DMS53 treated with DMSO at 0.1 percent for 48 hours (cell line): ENCODE data around the gene ERF.
"Not testable (repeated sequence)": the region's sequence is repeated elsewhere in the genome, so short reads cannot be mapped to it uniquely, and the experiment has no call there.

Experiments used
- DNase-seq: peaks from one replicate; lab custom pipeline; 2025; ENCODE audit not compliant: unreplicated experiment; lab: John Stamatoyannopoulos, UW

ERF gene

GRCh38 chr19:42275517-42275916 is 20.6 kb upstream of the ERF start:
- DNase-seq, result no peak

GRCh38 chr19:42275103-42275502 is 20.2 kb upstream of the ERF start:
- no peak for DNase-seq

GRCh38 chr19:42274065-42274682 is 19.2 kb upstream of the ERF start:
- no peak for DNase-seq

GRCh38 chr19:42273407-42274064 is 18.6 kb upstream of the ERF start:
- DNase-seq, result no peak

GRCh38 chr19:42272989-42273406 is 18.1 kb upstream of the ERF start:
- no peak for DNase-seq

GRCh38 chr19:42272535-42272897 is 17.6 kb upstream of the ERF start:
- no peak for DNase-seq

- DNase-seq, result no peak
Observed at GRCh38 chr19:42271861-42272534, 17.1 kb upstream of the ERF start.

- DNase-seq, result no peak
Observed at GRCh38 chr19:42271045-42271419, 16.1 kb upstream of the ERF start.

- DNase-seq, result no peak
Observed at GRCh38 chr19:42270346-42271044, 15.6 kb upstream of the ERF start.

GRCh38 chr19:42269478-42270345 is 14.8 kb upstream of the ERF start:
- no peak for DNase-seq

GRCh38 chr19:42268704-42269477 is 14.0 kb upstream of the ERF start, which contains the start of gene CIC:
TSS of gene CIC (plus strand) at chr19:42269252. CDS start at chr19:42271784, 2,532 bp downstream.
- DNase-seq, result peak; percentile 100

- DNase-seq, result peak; percentile 99
Observed at GRCh38 chr19:42268142-42268703, 13.3 kb upstream of the ERF start.

- peak; percentile 28 for DNase-seq
Observed at GRCh38 chr19:42267644-42268141, 12.8 kb upstream of the ERF start.

- not testable (repeated sequence) for DNase-seq
Observed at GRCh38 chr19:42266928-42267603, 12.1 kb upstream of the ERF start.

GRCh38 chr19:42266105-42266504 is 11.2 kb upstream of the ERF start:
- not testable (repeated sequence) for DNase-seq

GRCh38 chr19:42261763-42262162 is 6.8 kb upstream of the ERF start:
- DNase-seq, result no peak

- not testable (repeated sequence) for DNase-seq
Observed at GRCh38 chr19:42257842-42258241, 2.9 kb upstream of the ERF start.

- DNase-seq, result peak; percentile 42
Observed at GRCh38 chr19:42255766-42256745, 1.1 kb upstream of the ERF start.
